ENCODE results near the gene DCDC2B. TPM values are rescaled to one million over a fixed set of nuclear protein-coding genes. Genes with fewer than 3 reads are reported as not detected.

The DCDC2B gene
- total and polyA plus RNA-seq, 2 of the 13 experiments (the other 11 are each of a cell fraction or from before 2014, with no cell fraction given): not detected

DNA sequence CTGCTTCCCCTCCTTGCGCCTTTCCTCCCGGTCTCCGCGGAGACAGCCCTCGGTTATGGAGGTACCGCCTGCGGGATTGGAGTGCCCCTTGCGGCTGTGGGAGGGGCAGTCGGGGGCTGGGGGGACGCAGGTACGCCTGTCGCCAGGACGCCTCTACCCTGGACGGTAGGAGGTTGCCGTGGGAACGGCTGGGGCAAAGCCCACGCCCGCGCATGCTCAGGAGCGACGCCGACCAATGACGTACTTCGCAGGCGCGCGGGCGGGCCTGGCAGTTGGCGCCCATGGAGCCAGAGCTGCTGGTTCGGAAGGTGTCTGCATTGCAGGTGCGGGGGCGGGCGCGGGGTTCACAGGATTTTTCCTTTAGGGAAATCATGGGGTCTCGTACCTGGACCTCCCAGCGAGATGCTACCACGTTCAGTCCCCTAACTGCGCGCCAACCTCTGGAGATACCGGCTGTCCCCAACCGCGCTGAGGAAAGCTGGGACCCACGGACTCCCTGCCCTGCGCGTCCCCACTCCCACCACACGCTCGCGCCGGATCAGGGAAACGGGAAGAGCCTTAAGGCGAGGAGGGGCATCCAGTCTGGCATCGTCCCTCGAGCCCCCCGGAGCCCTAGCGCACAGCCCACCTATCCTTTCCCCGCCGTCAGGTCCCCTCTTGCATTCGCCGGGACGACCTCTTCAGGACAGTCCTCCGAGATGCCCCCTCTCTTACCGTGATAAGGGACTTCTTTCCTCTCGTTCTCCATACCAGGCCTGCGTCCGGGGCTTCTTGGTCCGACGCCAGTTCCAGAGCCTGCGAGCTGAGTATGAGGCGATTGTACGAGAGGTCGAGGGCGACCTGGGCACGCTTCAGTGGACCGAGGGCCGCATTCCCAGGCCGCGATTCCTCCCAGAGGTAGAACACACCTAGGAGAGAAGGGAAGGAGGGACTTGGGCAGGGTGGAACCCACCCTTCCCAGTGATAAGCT lies 3.2 kb upstream of the DCDC2B start, which contains the start of gene IQCC (continued):
- TF ChIP-seq, protein P1, sequence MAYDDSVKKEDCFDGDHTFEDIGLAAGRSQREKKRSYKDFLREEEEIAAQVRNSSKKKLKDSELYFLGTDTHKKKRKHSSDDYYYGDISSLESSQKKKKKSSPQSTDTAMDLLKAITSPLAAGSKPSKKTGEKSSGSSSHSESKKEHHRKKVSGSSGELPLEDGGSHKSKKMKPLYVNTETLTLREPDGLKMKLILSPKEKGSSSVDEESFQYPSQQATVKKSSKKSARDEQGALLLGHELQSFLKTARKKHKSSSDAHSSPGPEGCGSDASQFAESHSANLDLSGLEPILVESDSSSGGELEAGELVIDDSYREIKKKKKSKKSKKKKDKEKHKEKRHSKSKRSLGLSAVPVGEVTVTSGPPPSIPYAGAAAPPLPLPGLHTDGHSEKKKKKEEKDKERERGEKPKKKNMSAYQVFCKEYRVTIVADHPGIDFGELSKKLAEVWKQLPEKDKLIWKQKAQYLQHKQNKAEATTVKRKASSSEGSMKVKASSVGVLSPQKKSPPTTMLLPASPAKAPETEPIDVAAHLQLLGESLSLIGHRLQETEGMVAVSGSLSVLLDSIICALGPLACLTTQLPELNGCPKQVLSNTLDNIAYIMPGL (CRISPR knock-in tag; IDR thresholded peaks at IDR 0.05; ENCODE audit: borderline replicate concordance in 1 of 2, low read depth in 1 of 2): no peak
- peak; percentile 63; the same call in 1 of the 2 replicates for TF ChIP-seq ZGPAT (CRISPR knock-in tag; IDR thresholded peaks at IDR 0.05)
- TF ChIP-seq, protein P2, sequence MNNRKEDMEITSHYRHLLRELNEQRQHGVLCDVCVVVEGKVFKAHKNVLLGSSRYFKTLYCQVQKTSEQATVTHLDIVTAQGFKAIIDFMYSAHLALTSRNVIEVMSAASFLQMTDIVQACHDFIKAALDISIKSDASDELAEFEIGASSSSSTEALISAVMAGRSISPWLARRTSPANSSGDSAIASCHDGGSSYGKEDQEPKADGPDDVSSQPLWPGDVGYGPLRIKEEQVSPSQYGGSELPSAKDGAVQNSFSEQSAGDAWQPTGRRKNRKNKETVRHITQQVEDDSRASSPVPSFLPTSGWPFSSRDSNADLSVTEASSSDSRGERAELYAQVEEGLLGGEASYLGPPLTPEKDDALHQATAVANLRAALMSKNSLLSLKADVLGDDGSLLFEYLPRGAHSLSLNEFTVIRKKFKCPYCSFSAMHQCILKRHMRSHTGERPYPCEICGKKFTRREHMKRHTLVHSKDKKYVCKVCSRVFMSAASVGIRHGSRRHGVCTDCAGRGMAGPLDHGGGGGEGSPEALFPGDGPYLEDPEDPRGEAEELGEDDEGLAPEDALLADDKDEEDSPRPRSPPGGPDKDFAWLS (CRISPR knock-in tag; IDR thresholded peaks at IDR 0.05; ENCODE audit: borderline replicate concordance): no peak
- peak; percentile 44; the same call in 1 of the 2 replicates for TF ChIP-seq REL (CRISPR knock-in tag; conservative IDR thresholded peaks at IDR 0.05)
- TF ChIP-seq ZNF333 (CRISPR knock-in tag; IDR thresholded peaks at IDR 0.05; ENCODE audit: borderline replicate concordance): no peak
- TF ChIP-seq, protein P3, sequence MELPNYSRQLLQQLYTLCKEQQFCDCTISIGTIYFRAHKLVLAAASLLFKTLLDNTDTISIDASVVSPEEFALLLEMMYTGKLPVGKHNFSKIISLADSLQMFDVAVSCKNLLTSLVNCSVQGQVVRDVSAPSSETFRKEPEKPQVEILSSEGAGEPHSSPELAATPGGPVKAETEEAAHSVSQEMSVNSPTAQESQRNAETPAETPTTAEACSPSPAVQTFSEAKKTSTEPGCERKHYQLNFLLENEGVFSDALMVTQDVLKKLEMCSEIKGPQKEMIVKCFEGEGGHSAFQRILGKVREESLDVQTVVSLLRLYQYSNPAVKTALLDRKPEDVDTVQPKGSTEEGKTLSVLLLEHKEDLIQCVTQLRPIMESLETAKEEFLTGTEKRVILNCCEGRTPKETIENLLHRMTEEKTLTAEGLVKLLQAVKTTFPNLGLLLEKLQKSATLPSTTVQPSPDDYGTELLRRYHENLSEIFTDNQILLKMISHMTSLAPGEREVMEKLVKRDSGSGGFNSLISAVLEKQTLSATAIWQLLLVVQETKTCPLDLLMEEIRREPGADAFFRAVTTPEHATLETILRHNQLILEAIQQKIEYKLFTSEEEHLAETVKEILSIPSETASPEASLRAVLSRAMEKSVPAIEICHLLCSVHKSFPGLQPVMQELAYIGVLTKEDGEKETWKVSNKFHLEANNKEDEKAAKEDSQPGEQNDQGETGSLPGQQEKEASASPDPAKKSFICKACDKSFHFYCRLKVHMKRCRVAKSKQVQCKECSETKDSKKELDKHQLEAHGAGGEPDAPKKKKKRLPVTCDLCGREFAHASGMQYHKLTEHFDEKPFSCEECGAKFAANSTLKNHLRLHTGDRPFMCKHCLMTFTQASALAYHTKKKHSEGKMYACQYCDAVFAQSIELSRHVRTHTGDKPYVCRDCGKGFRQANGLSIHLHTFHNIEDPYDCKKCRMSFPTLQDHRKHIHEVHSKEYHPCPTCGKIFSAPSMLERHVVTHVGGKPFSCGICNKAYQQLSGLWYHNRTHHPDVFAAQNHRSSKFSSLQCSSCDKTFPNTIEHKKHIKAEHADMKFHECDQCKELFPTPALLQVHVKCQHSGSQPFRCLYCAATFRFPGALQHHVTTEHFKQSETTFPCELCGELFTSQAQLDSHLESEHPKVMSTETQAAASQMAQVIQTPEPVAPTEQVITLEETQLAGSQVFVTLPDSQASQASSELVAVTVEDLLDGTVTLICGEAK (IDR thresholded peaks at IDR 0.05): no peak
- TF ChIP-seq, protein P3 (CRISPR knock-in tag; IDR thresholded peaks at IDR 0.05): no peak; the same call in 1 of the 2 replicates
- no peak for TF ChIP-seq DMAP1 (CRISPR knock-in tag; IDR thresholded peaks at IDR 0.05)
- peak; percentile 80 for TF ChIP-seq RBM22 (optimal IDR thresholded peaks at IDR 0.05; ENCODE audit: low read length)
- TF ChIP-seq ZNF430 (CRISPR knock-in tag; IDR thresholded peaks at IDR 0.05): no peak
- no peak for TF ChIP-seq ZNF484 (CRISPR knock-in tag; IDR thresholded peaks at IDR 0.05; ENCODE audit: borderline replicate concordance, low read depth)
- TF ChIP-seq, protein P4, sequence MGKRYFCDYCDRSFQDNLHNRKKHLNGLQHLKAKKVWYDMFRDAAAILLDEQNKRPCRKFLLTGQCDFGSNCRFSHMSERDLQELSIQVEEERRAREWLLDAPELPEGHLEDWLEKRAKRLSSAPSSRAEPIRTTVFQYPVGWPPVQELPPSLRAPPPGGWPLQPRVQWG (CRISPR knock-in tag; IDR thresholded peaks at IDR 0.05; ENCODE audit: borderline replicate concordance, low read depth): no peak
